Activated naive CD8-positive, alpha-beta T cell treated with anti-CD3 and anti-CD28 coated beads, Interleukin-2, amount 10 ng/mL, durations not matched to agents 7 days and 5 days (primary cell): Measurements from ENCODE around the gene AMBRA1. TPM values are rescaled to one million over a fixed set of nuclear protein-coding genes. Genes with fewer than 3 reads are reported as not detected.

Experiments used
- ATAC-seq: fragments of 150-1000 bp; cut with Tn5 transposase; one replicate; pipeline ENCODE4 v1.10.0; 2021; ENCODE audit warnings: low read depth, moderate library complexity
- POLR2A ChIA-PET: fragments of 350-600 bp; sonication (Branson Sonifier 250); formaldehyde crosslinking; loops from one replicate; lab custom pipeline; 2021; ENCODE audit warnings: antibody characterized with exemption; lab: Charles Lee
- DNase-seq: peaks from one replicate; pipeline ENCODE4 v3.0.0; 2021
- H3K27ac Mint-ChIP-seq: one replicate; pipeline ENCODE4 v1.8.0; 2022; ENCODE audit warnings: mild to moderate bottlenecking, mixed read lengths
- H3K27me3 Mint-ChIP-seq: one replicate; pipeline ENCODE4 v1.8.0; 2022; ENCODE audit warnings: mild to moderate bottlenecking, moderate library complexity, mixed read lengths
- H3K36me3 Mint-ChIP-seq: one replicate; pipeline ENCODE4 v1.8.0; 2021; ENCODE audit warnings: mild to moderate bottlenecking, mixed read lengths
- H3K4me1 Mint-ChIP-seq: one replicate; pipeline ENCODE4 v1.8.0; 2021; ENCODE audit warnings: mixed read lengths
- H3K4me3 Mint-ChIP-seq: one replicate; pipeline ENCODE4 v1.8.0; 2022; ENCODE audit warnings: mild to moderate bottlenecking, moderate library complexity, mixed read lengths
- H3K9me3 Mint-ChIP-seq: one replicate; pipeline ENCODE4 v1.8.0; 2021; ENCODE audit warnings: mixed read lengths
- total RNA-seq, 2 experiments: library from RNA; stranded (reverse); gene quantifications; one replicate each; pipeline ENCODE4 v1.2.3, GENCODE V29; 2021

The AMBRA1 gene, protein sequence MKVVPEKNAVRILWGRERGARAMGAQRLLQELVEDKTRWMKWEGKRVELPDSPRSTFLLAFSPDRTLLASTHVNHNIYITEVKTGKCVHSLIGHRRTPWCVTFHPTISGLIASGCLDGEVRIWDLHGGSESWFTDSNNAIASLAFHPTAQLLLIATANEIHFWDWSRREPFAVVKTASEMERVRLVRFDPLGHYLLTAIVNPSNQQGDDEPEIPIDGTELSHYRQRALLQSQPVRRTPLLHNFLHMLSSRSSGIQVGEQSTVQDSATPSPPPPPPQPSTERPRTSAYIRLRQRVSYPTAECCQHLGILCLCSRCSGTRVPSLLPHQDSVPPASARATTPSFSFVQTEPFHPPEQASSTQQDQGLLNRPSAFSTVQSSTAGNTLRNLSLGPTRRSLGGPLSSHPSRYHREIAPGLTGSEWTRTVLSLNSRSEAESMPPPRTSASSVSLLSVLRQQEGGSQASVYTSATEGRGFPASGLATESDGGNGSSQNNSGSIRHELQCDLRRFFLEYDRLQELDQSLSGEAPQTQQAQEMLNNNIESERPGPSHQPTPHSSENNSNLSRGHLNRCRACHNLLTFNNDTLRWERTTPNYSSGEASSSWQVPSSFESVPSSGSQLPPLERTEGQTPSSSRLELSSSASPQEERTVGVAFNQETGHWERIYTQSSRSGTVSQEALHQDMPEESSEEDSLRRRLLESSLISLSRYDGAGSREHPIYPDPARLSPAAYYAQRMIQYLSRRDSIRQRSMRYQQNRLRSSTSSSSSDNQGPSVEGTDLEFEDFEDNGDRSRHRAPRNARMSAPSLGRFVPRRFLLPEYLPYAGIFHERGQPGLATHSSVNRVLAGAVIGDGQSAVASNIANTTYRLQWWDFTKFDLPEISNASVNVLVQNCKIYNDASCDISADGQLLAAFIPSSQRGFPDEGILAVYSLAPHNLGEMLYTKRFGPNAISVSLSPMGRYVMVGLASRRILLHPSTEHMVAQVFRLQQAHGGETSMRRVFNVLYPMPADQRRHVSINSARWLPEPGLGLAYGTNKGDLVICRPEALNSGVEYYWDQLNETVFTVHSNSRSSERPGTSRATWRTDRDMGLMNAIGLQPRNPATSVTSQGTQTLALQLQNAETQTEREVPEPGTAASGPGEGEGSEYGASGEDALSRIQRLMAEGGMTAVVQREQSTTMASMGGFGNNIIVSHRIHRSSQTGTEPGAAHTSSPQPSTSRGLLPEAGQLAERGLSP (N-terminal part only)
- total RNA-seq = 10 to 100 TPM; 39.1 to 40.5 TPM

DNA sequence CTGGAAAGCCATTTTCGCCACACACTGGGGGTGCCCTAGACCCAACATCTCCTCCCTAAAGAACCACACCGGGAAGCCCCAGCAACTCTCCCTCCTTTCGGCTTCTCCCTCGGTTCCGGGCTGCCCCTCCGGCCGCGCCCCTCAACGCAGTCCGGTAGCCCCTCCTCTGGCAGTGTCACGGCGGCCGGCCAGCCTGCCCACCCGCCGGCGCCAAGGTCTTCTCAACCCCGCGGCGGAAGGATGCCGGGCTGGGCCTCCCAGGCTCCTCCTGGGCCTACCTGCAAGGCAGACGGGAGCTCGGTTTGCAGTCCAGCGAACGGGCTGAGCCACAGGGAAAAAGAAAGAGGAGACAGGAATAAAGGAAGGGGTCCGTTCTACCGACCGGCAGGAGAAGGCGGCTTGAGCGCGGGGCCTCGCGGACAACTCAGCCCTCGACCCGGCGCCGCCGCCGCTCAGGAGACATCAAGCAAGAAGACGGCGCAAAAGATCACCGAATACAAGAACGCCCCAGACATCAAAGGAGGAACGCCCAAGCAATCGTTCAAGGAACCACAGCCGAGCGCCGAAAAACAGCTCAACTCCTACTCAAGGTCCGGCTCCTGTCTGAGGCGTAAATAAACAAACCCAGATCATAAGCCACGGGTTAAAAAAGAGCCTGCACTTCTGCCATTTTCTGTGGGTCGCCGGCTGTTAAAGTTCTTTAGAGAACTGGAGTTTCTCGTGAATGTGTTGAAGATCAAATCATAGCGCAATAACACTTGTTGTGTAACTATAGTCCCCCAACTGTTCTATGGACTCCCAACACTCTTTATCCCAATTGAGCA is at the start of gene AMBRA1:
TSS of gene AMBRA1 (minus strand) at position 474 of the 824 bp plus-strand sequence. CDS start 45,643 bp downstream, outside the sequence.
- peak; percentile 88 for ATAC-seq
- Mint-ChIP-seq H3K4me3 (peak within 1 kb of the TSS; percentile 96), H3K27me3 (no peaks in the 10 kb centered on the region), H3K4me1 (peaks cover 27% of the 10 kb centered on the region), H3K27ac (peak within 1 kb of the TSS; percentile 91), H3K9me3 (no peaks in the 10 kb centered on the region), H3K36me3 (peaks cover 5% of the 10 kb centered on the region)
- POLR2A ChIA-PET = interaction anchor here (0.5 to 1.9 kb wide), 15 partner anchors 9 to 107 kb away, joined by 3 to 24 read pairs (median 5); partner anchors contain the start of genes ARHGAP1, ATG13, HARBI1 and ZNF408
- DNase-seq = peak; percentile 84

DNA sequence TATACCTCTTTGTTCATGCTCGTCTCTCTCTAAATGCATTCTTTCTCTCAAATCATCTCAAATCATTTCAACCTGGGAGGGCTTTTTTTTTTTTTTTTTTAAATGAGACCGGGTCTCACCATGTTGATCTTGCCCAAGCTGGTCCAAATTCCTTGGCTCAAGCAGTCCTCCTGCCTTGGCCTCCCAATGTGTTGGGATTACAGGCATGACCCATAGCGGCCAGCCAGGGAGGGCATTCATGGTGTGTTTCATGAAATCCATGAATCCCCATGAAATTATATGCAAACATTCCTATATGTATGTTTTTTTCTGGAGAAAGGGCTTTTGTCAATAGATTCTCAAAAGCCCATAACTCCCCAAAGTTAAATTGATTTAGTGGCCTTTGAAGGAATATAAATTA is 49.7 kb upstream of the AMBRA1 start:
- no peak for DNase-seq
- H3K9me3 Mint-ChIP-seq = peaks cover 5% of the 10 kb centered on the region
- peaks cover 31% of the 10 kb centered on the region for H3K36me3 Mint-ChIP-seq
- peaks cover 9% of the 10 kb centered on the region for H3K4me1 Mint-ChIP-seq
- H3K4me3 Mint-ChIP-seq = no peak overlapping the region
- no peaks in the 10 kb centered on the region for H3K27me3 Mint-ChIP-seq
- ATAC-seq = no peak
- H3K27ac Mint-ChIP-seq = no peak overlapping the region
- POLR2A ChIA-PET = no interaction called here

DNA sequence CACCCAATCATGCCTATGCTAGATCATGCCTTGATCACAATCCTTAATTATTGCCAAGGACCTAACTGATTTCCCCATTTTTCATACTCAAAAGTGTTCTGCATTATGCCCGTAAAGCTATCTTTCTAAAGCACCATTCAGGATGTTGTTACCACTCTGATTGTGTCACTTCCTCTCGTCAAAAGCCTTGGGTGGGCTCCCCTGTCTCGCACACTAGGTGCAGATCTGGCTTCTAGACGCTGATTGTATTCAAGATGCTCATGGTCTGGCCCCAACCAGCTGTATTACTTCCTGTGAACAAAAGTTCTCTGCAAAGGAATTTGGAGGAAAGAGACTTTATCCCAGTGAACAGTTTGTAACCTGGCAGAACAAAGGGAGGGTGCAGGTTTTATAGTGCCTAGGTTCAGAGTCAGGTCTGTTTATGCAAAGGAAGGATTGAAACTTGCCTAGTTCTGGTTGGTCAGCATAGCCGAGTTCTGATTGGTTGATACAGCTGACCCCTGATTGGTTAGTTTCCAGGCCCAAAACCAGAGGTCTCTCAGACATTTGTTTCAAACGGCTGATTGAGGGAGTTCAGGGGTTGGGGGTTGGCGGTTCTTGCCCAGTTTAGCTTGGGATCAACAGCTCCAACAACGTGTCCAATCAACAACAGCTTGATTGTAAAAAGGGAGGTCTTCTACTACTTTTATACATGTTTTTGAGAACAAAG is 49.0 kb upstream of the AMBRA1 start:
- ATAC-seq (peak; percentile 47), DNase-seq (no peak)
- POLR2A ChIA-PET = no interaction called here
- Mint-ChIP-seq H3K4me3 (peak overlapping the region; percentile 23), H3K27ac (peak overlapping the region; percentile 77), H3K9me3 (peaks cover 7% of the 10 kb centered on the region), H3K27me3 (no peaks in the 10 kb centered on the region), H3K4me1 (peaks cover 11% of the 10 kb centered on the region), H3K36me3 (peaks cover 34% of the 10 kb centered on the region)

DNA sequence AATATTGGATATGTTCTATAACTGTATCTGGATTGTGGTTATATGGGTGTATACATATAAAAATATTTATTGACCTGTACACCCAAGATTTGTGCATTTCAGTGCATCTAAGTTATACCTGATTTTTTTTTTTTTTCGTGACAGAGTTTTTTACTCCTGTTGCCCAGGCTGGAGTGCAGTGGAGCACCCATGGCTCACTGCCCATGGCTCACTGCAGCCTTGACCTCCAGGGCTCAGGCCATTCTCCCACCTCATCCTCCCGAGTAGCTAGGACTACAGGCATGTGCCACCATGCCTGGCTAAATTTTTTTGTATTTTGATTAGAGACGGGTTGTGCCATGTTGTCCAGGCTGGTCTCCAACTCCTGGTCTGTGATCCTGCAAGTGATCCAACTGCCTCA is 47.8 kb upstream of the AMBRA1 start:
- Mint-ChIP-seq H3K36me3 (peaks cover 34% of the 10 kb centered on the region), H3K27ac (no peak overlapping the region), H3K4me3 (no peak overlapping the region), H3K9me3 (peaks cover 7% of the 10 kb centered on the region), H3K4me1 (peaks cover 11% of the 10 kb centered on the region), H3K27me3 (no peaks in the 10 kb centered on the region)
- ATAC-seq (no peak), DNase-seq (no peak)
- POLR2A ChIA-PET = interaction anchor here (0.6 to 1.3 kb wide), 2 partner anchors 11 to 1955 kb away, joined by 3 to 5 read pairs; no protein-coding TSS in a partner anchor

DNA sequence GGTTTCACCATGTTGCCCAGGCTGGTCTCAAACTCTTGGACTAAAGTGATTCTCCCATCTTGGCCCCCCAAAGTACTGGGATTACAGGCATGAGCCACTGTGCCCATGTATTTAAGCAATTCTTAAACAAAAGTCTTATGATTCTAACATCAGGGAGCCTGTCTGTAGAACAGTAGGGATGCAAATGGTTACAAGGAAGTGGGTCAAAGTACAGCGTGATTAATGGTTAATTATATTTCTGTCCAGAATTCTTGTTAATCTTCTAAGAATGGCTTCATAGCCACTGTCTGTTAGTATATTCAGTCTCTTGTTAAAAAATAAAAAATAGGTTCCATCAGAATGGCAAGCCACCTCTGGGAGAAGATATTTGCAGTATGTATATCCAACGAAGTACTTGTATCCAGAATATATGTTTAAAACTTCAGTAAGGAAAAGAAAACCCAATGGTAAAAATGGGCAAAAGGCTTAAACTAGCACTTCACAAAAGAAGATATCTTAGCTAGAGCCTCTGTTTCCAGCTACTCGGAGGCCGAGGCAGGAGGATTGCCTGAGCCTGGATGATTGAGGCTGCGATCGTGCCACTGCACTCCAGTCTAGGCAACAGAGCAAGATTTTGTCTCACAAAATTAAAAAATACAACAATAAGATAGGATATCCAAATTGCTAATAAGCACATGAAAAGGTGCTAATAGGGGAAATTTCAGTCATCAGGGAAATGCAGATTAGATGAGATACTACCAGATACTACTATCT is 46.4 kb upstream of the AMBRA1 start:
- Mint-ChIP-seq H3K4me1 (peaks cover 11% of the 10 kb centered on the region), H3K27ac (no peak overlapping the region), H3K4me3 (no peak overlapping the region), H3K36me3 (peaks cover 30% of the 10 kb centered on the region), H3K27me3 (no peaks in the 10 kb centered on the region), H3K9me3 (peaks cover 7% of the 10 kb centered on the region)
- no peak for DNase-seq
- POLR2A ChIA-PET = interaction anchor here (0.9 to 1.3 kb wide), 2 partner anchors 9 to 33 kb away, joined by 3 to 5 read pairs; no protein-coding TSS in a partner anchor
- ATAC-seq = no peak

DNA sequence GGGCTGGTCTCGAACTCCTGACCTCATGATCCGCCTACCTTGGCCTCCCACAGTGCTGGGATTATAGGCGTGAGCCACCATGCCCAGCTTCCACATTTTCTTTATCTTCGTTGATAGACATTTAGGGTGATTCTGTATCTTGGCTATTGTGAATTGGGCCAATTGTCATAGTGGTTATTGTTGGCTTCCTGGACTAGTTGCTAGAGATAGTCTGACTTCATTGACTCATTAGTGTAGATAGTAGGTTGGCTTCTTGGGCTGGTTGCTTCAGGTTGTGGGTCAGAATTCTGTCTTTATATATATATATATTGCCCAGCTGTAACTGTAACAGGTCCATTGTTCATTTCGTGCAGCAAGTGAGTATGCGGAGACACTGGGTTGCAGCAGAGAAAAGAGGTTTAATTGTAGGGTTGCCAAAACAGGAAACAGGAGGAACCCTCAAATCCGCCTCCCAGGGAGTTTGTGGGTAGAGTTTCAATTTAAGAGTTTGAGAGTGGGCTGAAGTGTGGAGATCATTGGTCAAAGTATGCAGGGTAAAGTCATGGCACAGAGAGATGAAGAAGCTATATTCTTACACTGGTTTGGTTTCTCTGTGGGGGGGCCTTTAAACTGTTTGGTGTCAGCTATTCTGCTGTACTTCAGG is 45.5 kb upstream of the AMBRA1 start:
- H3K36me3 Mint-ChIP-seq = peaks cover 28% of the 10 kb centered on the region
- DNase-seq = no peak
- peaks cover 7% of the 10 kb centered on the region for H3K9me3 Mint-ChIP-seq
- peaks cover 11% of the 10 kb centered on the region for H3K4me1 Mint-ChIP-seq
- no peaks in the 10 kb centered on the region for H3K27me3 Mint-ChIP-seq
- H3K4me3 Mint-ChIP-seq = no peak overlapping the region
- peak; percentile 33 for ATAC-seq
- peak overlapping the region; percentile 75 for H3K27ac Mint-ChIP-seq
- POLR2A ChIA-PET = interaction anchor here (0.9 kb wide), 1 partner anchor 34 kb away, joined by 3 read pairs; no protein-coding TSS in a partner anchor

DNA sequence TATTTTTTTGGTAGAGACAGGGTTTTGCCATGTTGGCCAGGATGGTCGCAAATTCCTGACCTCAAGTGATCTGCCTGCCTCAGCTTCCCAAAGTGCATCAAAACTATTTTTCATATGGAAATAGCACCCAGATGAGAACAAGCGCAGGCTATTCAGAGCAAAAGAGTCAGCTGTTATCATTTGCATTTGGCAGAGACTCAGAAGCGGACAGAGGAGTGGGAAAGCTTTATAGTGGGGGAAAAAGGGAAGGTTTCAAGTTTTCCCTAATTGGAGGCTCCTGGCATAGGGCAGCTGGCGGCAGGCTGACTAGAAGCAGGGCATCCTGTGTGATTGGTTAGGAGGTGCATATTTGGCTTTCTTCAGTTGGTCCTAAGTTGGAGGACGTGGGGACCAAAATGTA is 43.7 kb upstream of the AMBRA1 start:
- no peak overlapping the region for H3K4me3 Mint-ChIP-seq
- POLR2A ChIA-PET = no interaction called here
- H3K9me3 Mint-ChIP-seq = peaks cover 6% of the 10 kb centered on the region
- no peaks in the 10 kb centered on the region for H3K27me3 Mint-ChIP-seq
- ATAC-seq = no peak
- H3K4me1 Mint-ChIP-seq = peaks cover 11% of the 10 kb centered on the region
- DNase-seq = no peak
- H3K36me3 Mint-ChIP-seq = peaks cover 28% of the 10 kb centered on the region
- H3K27ac Mint-ChIP-seq = no peak overlapping the region

DNA sequence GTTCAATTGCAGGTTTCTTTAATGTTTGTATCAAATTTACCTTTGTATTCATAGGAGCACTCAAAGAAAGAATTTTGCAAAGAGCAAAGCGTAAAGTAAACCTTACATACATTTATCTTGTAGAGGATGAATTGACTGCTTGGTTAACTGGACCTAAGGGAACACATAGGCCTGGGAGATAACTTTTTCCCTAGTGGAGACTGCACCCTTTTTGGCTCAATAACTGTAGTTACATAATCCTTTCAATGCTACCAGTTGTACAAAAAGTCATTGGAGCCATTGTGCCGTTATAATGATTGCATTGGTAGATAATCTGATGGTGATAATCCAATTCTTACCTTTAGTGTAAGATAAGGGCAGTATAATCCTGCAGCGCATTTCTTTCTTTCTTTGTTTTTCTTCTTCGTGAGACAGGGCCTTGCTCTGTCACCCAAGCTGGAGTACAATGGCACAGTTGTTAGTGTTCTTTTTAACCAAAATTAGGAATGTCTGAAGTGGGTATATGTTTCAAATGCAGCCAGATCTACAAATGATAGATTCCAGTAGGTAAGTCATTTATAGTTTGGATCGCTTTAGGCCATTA is 41.8 kb upstream of the AMBRA1 start:
- DNase-seq (no peak), ATAC-seq (no peak)
- peaks cover 4% of the 10 kb centered on the region for H3K9me3 Mint-ChIP-seq
- no peak overlapping the region for H3K27ac Mint-ChIP-seq
- H3K27me3 Mint-ChIP-seq = no peaks in the 10 kb centered on the region
- POLR2A ChIA-PET = no interaction called here
- H3K4me3 Mint-ChIP-seq = no peak overlapping the region
- H3K36me3 Mint-ChIP-seq = peaks cover 29% of the 10 kb centered on the region
- H3K4me1 Mint-ChIP-seq = peaks cover 18% of the 10 kb centered on the region

DNA sequence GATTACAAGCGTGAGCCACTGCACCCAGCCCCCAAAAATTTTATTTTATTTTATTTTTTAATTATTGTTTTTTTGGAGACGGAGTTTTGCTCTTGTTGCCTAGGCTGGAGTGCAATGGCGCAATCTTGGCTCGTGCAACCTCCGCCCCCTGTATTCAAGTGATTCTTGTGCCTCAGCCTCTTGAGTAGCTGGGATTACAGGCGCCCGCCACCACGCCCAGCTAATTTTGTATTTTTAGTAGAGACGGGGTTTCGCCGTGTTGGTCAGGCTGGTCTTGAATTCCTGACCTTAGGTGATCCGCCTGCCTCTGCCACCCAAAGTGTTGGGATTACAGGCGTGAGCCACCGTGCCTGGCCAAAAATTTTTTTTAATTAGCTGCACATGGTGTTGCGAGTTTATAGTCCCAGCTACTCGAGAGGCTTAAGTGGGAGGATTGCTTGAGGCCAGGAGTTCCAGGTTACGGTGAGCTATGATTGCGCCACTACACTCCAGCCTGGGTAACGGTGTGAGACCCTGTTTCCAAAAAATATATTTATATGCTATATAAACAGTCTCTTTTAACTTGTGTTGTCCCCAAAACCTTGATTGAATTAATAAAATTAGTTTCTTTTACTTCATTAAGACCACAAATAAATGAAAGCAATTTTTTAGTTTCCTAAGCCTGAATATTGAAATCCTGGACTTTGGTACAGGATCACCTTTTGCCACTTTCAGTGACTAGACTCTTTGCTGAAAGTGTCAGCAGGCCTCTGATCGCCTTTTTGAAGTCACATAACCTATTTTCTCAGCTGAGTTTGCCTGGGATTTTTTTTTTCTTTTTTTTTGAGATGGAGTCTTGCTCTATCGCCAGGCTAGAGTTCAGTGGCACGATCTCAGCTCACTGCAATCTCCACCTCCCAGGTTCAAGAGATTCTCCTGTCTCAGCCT is 39.7 kb upstream of the AMBRA1 start:
- POLR2A ChIA-PET = no interaction called here
- H3K9me3 Mint-ChIP-seq = peaks cover 2% of the 10 kb centered on the region
- no peaks in the 10 kb centered on the region for H3K27me3 Mint-ChIP-seq
- DNase-seq = no peak
- H3K27ac Mint-ChIP-seq = no peak overlapping the region
- H3K4me3 Mint-ChIP-seq = no peak overlapping the region
- H3K4me1 Mint-ChIP-seq = peaks cover 16% of the 10 kb centered on the region
- H3K36me3 Mint-ChIP-seq = peaks cover 14% of the 10 kb centered on the region
- ATAC-seq = no peak

DNA sequence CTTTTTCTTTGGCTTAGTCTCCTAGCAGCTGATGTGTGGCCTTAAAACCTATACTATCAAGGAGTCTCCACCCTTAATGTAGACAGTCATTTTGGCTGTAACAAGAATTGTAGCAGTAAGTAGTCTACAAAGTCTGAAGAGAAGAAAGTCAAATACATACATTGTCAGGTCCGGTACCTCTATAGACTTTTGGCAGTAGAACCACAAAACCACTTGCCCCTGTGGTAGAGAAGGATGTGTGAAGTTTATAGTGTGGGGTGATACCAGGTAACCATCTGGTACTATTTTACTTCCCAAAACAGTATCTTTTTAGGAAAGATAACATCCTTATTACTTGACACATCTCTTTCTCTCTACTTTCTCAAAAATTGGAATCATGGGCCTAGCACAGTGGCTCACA is 38.7 kb upstream of the AMBRA1 start:
- POLR2A ChIA-PET = interaction anchor here (1.1 kb wide), 1 partner anchor 39 kb away, joined by 6 read pairs; no protein-coding TSS in a partner anchor
- Mint-ChIP-seq H3K4me1 (peaks cover 13% of the 10 kb centered on the region), H3K27me3 (no peaks in the 10 kb centered on the region), H3K36me3 (peaks cover 11% of the 10 kb centered on the region), H3K9me3 (no peaks in the 10 kb centered on the region), H3K4me3 (peak overlapping the region; percentile 45), H3K27ac (no peak overlapping the region)
- peak; percentile 82 for ATAC-seq
- DNase-seq = no peak
